Colonic mucosa (tissue), 4 donors: ENCODE measurements around the gene MREG. TPM values are rescaled to one million over a fixed set of nuclear protein-coding genes. Genes with fewer than 3 reads are reported as not detected.

Source experiments
- DNase-seq: peaks from one replicate; pipeline ENCODE4 v3.0.0-alpha.2; 2020
- H3K27ac ChIP-seq: fragments of 200-600 bp; one replicate; pipeline ENCODE4 v1.8.0; 2021
- H3K27me3 ChIP-seq: fragments of 200-600 bp; one replicate; pipeline ENCODE4 v1.8.0; 2021
- H3K36me3 ChIP-seq: fragments of 200-600 bp; one replicate; pipeline ENCODE4 v1.8.0; 2021
- H3K4me1 ChIP-seq: fragments of 200-600 bp; one replicate; pipeline ENCODE4 v1.8.0; 2021; ENCODE audit warnings: mild to moderate bottlenecking
- H3K4me3 ChIP-seq: fragments of 200-600 bp; one replicate; pipeline ENCODE4 v1.8.0; 2021
- H3K9ac ChIP-seq, 2 donors: one replicate each; pipeline ENCODE4 v1.7.0; 2013; ENCODE audit warnings: control low read depth in 2 of 2, low read depth in 2 of 2, low read length in 2 of 2
- H3K9me3 ChIP-seq: fragments of 200-600 bp; one replicate; pipeline ENCODE4 v1.8.0; 2021
- CTCF ChIP-seq: fragments of 200-600 bp; IDR thresholded peaks from one replicate; pipeline ENCODE4 v1.8.0; 2022; ENCODE audit warnings: antibody characterized with exemption, mild to moderate bottlenecking
- intact Hi-C: fragments of 100-400 bp; cut with DNase I; formaldehyde crosslinking; loops from one replicate; pipeline ENCODE4 v1.14.1; 2022
- total RNA-seq, 2 donors: library from RNA; stranded (reverse); fragmentation: NEBNext Ultra II Directional in 1 of 2; extraction: Animal tissue kit (Norgen Biotek cat#: 25700) in 1 of 2; gene quantifications; one replicate each; pipeline ENCODE4 v1.2.1, GENCODE V29; 2021
- donor health status: healthy.
- donor health status: DM: no; HTN: no; CAD: no.
- donor health status: DM: no; HTN: no; CAD: no.

MREG gene
- total RNA-seq, 2 donors from 2014 or later = 8.5 to 9.4 TPM

- Histone ChIP-seq H3K36me3 (no peaks in the 10 kb centered on the region), H3K4me3 (no peak overlapping the region), H3K9me3 (no peaks in the 10 kb centered on the region), H3K9ac (no peak overlapping the region), H3K4me1 (no peaks in the 10 kb centered on the region), H3K27ac (no peak overlapping the region), H3K27me3 (no peaks in the 10 kb centered on the region)
- DNase-seq = no peak
- TF ChIP-seq CTCF = no peak
- intact Hi-C loops = no loop called here
These were observed 103.2 kb downstream of the MREG start for GRCh38 chr2:215910180-215910579.

GRCh38 chr2:215907147-215907546, 106.2 kb downstream of the MREG start:
- Histone ChIP-seq H3K27ac (no peak overlapping the region), H3K4me3 (no peak overlapping the region), H3K4me1 (no peaks in the 10 kb centered on the region), H3K9ac (no peak overlapping the region), H3K36me3 (no peaks in the 10 kb centered on the region), H3K27me3 (no peaks in the 10 kb centered on the region), H3K9me3 (no peaks in the 10 kb centered on the region)
- DNase-seq = no peak
- intact Hi-C loops = no loop called here
- TF ChIP-seq CTCF = no peak

GRCh38 chr2:215906458-215906857, 106.9 kb downstream of the MREG start:
- Histone ChIP-seq H3K9ac (no peak overlapping the region), H3K4me3 (no peak overlapping the region), H3K9me3 (no peaks in the 10 kb centered on the region), H3K4me1 (no peaks in the 10 kb centered on the region), H3K36me3 (no peaks in the 10 kb centered on the region), H3K27ac (no peak overlapping the region), H3K27me3 (no peaks in the 10 kb centered on the region)
- no peak for TF ChIP-seq CTCF
- DNase-seq = no peak
- intact Hi-C loops = no loop called here

- no peak overlapping the region for H3K9ac ChIP-seq
- H3K9me3 ChIP-seq = no peaks in the 10 kb centered on the region
- DNase-seq = no peak
- H3K27me3 ChIP-seq = no peaks in the 10 kb centered on the region
- intact Hi-C loops = no loop called here
- no peaks in the 10 kb centered on the region for H3K4me1 ChIP-seq
- TF ChIP-seq CTCF = no peak
- no peak overlapping the region for H3K4me3 ChIP-seq
- H3K36me3 ChIP-seq = no peaks in the 10 kb centered on the region
- H3K27ac ChIP-seq = no peak overlapping the region
These were observed 107.7 kb downstream of the MREG start for GRCh38 chr2:215905691-215906090.

- no peak for DNase-seq
- Histone ChIP-seq H3K36me3 (no peaks in the 10 kb centered on the region), H3K27ac (no peak overlapping the region), H3K9ac (no peak overlapping the region), H3K27me3 (no peaks in the 10 kb centered on the region), H3K9me3 (no peaks in the 10 kb centered on the region), H3K4me1 (no peaks in the 10 kb centered on the region), H3K4me3 (no peak overlapping the region)
- no peak for TF ChIP-seq CTCF
- intact Hi-C loops = no loop called here
These were observed 109.2 kb downstream of the MREG start for GRCh38 chr2:215904101-215904500.

GRCh38 chr2:215903203-215903602, 110.1 kb downstream of the MREG start:
- no peak overlapping the region for H3K9ac ChIP-seq
- no peaks in the 10 kb centered on the region for H3K4me1 ChIP-seq
- no peak for TF ChIP-seq CTCF
- H3K36me3 ChIP-seq = no peaks in the 10 kb centered on the region
- H3K9me3 ChIP-seq = no peaks in the 10 kb centered on the region
- no peak for DNase-seq
- H3K27ac ChIP-seq = no peak overlapping the region
- no peaks in the 10 kb centered on the region for H3K27me3 ChIP-seq
- intact Hi-C loops = no loop called here
- H3K4me3 ChIP-seq = no peak overlapping the region
